22Rv1 (cell line): ENCODE data around the gene SS18L1.
A peak's percentile ranks its signal among the peaks of the same experiment; 100 is the strongest.

Experiments used
- H3K27ac ChIP-seq: fragments of 450-650 bp; 2 replicates; pipeline ENCODE4 v1.5.1; 2017
- CTCF ChIP-seq: fragments of 450-650 bp; IDR thresholded peaks from 2 replicates; pipeline ENCODE4 v1.5.1; 2017; ENCODE audit warnings: mild to moderate bottlenecking
- ZFX ChIP-seq: fragments of 450-650 bp; IDR thresholded peaks from 2 replicates; pipeline ENCODE4 v1.6.1; 2017; ENCODE audit warnings: antibody characterized with exemption, borderline replicate concordance

SS18L1 gene

GRCh38 chr20:62117362-62117646 is 26.3 kb upstream of the SS18L1 start:
- no peak for TF ChIP-seq ZFX
- TF ChIP-seq CTCF = no peak
- no peak overlapping the region for H3K27ac ChIP-seq

GRCh38 chr20:62117658-62118057 is 25.9 kb upstream of the SS18L1 start:
- TF ChIP-seq ZFX = no peak
- no peak for TF ChIP-seq CTCF

GRCh38 chr20:62118113-62119043 is 25.2 kb upstream of the SS18L1 start:
- TF ChIP-seq CTCF (no peak), ZFX (no peak)
- H3K27ac ChIP-seq = no peak overlapping the region

More at GRCh38 chr20:62117658-62118057, 25.9 kb upstream of the SS18L1 start:
- no peak overlapping the region for H3K27ac ChIP-seq

- H3K27ac ChIP-seq = no peak overlapping the region
- TF ChIP-seq CTCF (no peak), ZFX (no peak)
Observed at GRCh38 chr20:62119115-62119514, 24.5 kb upstream of the SS18L1 start.

- H3K27ac ChIP-seq = no peak overlapping the region
- TF ChIP-seq ZFX (no peak), CTCF (no peak)
Observed at GRCh38 chr20:62119591-62120364, 23.8 kb upstream of the SS18L1 start.

GRCh38 chr20:62120365-62120762 is 23.2 kb upstream of the SS18L1 start:
- H3K27ac ChIP-seq = peak overlapping the region; percentile 97; the same call in 1 of the 2 replicates
- TF ChIP-seq ZFX (no peak), CTCF (no peak)
